Astrocyte of the spinal cord (primary cell): ENCODE data around the gene SPCS1.

ENCODE experiments used
- DNase-seq: peaks from one replicate; pipeline ENCODE4 v3.0.0; 2011; ENCODE audit warnings: low read depth, low spot score
- H3K4me3 ChIP-seq: 2 replicates; pipeline ENCODE4 v1.5.1; 2011; ENCODE audit warnings: low read depth, mild to moderate bottlenecking, low read length, moderate library complexity
- in situ Hi-C: cut with HindIII; loops from 2 replicates; pipeline ENCODE4 v1.10.0; 2017; ENCODE audit warnings: low sequenced_read_pairs
- TF ChIP-seq, protein P1 (sequence below): IDR thresholded peaks from 2 replicates; pipeline ENCODE4 v1.5.1; 2012; ENCODE audit warnings: low read depth, mild to moderate bottlenecking, low read length, inconsistent platforms

Gene SPCS1

DNA sequence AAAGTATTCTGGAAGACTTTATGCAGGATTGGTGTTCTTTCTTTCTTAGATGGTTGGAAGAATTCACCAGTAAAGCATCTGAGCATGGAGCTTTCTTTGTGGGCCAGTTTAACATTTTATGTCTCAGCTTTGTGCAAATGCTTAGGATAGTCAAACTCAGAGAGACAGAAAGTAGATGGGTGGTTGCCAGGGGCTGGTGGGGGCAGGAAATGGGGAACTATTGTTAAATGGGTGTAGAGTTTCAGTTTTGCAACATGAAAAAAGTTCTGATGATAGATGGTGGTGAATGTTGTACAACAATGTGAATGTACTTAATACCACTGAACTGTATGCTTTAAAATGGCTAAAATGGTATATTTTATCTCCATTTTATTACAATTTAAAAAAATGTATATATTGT, 24.8 kb downstream of the SPCS1 start:
- in situ Hi-C loops = no loop called here
- TF ChIP-seq, protein P1, sequence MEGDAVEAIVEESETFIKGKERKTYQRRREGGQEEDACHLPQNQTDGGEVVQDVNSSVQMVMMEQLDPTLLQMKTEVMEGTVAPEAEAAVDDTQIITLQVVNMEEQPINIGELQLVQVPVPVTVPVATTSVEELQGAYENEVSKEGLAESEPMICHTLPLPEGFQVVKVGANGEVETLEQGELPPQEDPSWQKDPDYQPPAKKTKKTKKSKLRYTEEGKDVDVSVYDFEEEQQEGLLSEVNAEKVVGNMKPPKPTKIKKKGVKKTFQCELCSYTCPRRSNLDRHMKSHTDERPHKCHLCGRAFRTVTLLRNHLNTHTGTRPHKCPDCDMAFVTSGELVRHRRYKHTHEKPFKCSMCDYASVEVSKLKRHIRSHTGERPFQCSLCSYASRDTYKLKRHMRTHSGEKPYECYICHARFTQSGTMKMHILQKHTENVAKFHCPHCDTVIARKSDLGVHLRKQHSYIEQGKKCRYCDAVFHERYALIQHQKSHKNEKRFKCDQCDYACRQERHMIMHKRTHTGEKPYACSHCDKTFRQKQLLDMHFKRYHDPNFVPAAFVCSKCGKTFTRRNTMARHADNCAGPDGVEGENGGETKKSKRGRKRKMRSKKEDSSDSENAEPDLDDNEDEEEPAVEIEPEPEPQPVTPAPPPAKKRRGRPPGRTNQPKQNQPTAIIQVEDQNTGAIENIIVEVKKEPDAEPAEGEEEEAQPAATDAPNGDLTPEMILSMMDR = no peak
- H3K4me3 ChIP-seq = no peak overlapping the region
- DNase-seq = no peak

DNA sequence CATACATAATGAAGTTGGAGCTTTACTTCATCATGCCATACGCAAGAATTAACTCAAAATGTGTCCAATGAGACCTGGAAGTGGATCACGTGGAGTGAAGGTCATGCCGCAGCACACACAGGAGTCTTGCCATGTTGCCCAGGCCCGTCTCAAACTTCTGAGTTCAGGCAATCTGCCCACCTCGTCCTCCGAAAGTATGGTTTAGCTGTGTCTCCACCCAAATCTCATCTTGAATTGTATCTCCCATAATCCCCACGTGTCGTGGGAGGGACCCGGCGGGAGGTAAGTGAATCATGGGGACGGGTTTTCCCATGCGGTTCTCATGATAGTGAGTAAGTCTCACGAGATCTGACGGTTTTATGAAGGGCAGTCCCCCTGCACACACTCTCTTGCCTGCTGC, 25.7 kb downstream of the SPCS1 start:
- in situ Hi-C loops = no loop called here
- DNase-seq = no peak
- TF ChIP-seq, protein P1 = no peak
- no peak overlapping the region for H3K4me3 ChIP-seq

DNA sequence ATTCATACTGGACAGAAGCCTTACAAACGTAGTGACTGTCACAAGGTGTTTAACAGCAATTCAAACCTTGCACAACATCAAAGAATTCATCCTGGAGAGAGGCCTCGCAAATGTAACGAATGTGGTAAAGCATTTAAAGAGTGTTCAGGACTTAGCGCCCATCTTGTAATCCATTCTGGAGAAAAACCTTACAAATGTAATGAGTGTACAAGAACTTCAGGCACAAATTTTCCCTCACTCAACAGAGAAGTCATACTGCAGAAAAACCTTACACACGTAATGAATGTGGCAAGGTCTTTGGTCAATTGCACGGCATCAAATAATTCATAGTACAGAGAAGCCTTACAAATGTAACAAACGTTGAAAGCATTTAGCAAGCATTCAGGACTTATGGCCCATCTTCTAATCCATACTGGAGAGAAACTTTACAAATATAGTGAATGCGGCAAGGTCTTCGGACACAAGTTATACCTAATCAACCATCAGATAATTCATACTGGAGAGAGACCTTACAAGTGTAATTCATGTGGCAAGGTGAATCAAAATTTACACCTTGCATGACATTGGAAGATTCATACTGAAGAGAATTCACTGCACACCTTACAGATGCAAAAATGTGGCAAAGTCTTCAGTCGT, 27.5 kb downstream of the SPCS1 start:
- DNase-seq = no peak
- in situ Hi-C loops = no loop called here
- H3K4me3 ChIP-seq = no peak overlapping the region
- TF ChIP-seq, protein P1 = no peak

DNA sequence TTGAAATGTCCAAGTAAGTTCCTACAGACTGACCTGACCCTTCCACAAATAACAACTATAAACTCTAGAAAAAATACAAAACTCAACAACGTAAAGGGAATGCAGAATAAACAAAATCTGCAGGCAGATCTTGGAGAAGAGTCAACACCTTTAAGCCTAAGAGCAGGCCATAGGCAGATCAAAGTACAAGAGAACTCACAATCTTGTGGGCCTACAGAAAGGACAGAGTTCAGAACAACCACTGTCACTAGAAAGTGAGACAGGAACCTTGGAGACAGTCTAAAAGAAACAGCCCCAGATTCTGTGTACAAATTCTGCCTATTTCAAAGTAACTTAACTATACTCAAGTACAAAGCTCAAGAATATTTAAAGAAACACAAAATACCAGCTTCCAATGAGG, 33.8 kb downstream of the SPCS1 start:
- TF ChIP-seq, protein P1 = no peak
- H3K4me3 ChIP-seq = no peak overlapping the region
- in situ Hi-C loops = no loop called here
- DNase-seq = no peak

DNA sequence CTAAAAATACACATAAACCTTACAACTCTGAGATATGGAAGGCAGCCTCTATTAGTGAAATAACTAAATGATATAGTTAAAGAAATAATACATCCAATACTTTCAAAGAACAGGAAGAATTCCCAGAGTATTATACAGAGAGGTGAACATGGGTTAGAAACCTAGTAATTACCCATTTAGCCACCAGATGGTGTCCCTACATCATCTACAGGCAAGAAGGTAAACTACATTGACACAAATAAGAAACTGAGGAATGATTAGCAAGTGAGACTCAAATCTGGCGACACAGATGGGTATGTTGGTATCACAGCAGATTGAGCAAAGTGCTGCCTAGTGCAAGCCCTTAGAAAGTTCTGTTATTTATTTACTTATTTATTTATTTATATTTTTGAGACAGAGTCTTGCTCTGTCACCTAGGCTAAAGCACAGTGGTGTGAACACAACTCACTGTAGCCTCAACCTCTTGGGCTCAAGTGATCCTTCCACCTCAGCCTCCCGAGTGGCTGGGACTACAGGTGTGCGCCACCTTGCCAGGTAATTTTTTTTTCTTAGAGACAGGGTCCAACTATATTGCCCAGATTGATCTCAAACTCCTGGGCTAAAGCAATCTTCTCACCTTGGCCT, 36.6 kb downstream of the SPCS1 start:
- TF ChIP-seq, protein P1 = peak; percentile 55
- DNase-seq = peak; percentile 46
- in situ Hi-C loops = no loop called here
- H3K4me3 ChIP-seq = no peak overlapping the region

DNA sequence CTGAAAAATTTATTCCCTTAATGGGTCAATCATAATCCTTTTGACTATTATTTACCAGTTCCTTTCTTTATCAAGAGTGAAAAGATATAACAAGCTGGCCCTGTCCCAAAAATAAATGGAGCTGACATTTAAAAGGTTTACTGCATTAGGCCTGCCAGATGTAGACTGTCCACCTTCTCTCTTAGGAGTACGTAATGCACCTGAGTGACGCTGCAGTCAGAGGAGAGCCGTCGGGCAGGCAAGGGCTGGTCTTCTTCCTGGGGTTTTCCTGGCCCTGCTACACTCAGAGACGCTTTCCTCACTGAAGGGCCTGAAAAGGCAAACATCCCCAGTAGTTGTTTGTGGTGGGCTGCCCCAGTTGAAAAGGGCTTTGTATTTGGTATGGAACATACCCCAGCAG, 37.2 kb downstream of the SPCS1 start:
- in situ Hi-C loops = no loop called here
- TF ChIP-seq, protein P1 = no peak
- no peak for DNase-seq
- H3K4me3 ChIP-seq = no peak overlapping the region
